PC-9 (cell line): Measurements from ENCODE around the gene TJP2. TPM values are rescaled to one million over a fixed set of nuclear protein-coding genes. Genes with fewer than 3 reads are reported as not detected.

ENCODE experiments used
- BruUV-seq: library from RNA; stranded (reverse); fragments of 400-500 nt; replicated peaks from 2 replicates; lab custom pipeline; 2021; lab: Mats Ljungman, UMichigan
- CTCF ChIA-PET: fragments of 300-600 bp; sonication (Branson Sonifier 250); formaldehyde crosslinking; loops from one replicate; lab custom pipeline; 2022; ENCODE audit warnings: antibody characterized with exemption; lab: Charles Lee
- POLR2A ChIA-PET: fragments of 300-600 bp; sonication (Branson Sonifier 250); formaldehyde crosslinking; loops from one replicate; lab custom pipeline; 2022; ENCODE audit warnings: antibody characterized with exemption; ENCODE audit not compliant: unreplicated experiment; lab: Charles Lee
- DNase-seq, 2 experiments: peaks; one replicate each; pipeline versions ENCODE4 v3.0.0 to v3.0.0-alpha.2; 2015 to 2022; ENCODE audit warnings: mixed read lengths in 1 of 2
- H2AFZ ChIP-seq: fragments of 200-600 bp; sonication (generic); 2 replicates; pipeline ENCODE4 v1.8.1; 2017; ENCODE audit warnings: antibody characterized with exemption
- H3F3A ChIP-seq: fragments of 200-600 bp; sonication (generic); 2 replicates; pipeline ENCODE4 v1.8.1; 2017; ENCODE audit warnings: antibody characterized with exemption, mild to moderate bottlenecking, low read depth; ENCODE audit not compliant: insufficient read depth
- H3K27ac ChIP-seq: fragments of 200-600 bp; sonication (generic); 2 replicates; pipeline ENCODE4 v1.6.1; 2016; ENCODE audit warnings: mixed run types
- H3K27me3 ChIP-seq: fragments of 200-600 bp; sonication (generic); 2 replicates; pipeline ENCODE4 v1.6.1; 2016; ENCODE audit warnings: low read depth, mixed run types; ENCODE audit not compliant: insufficient read depth
- H3K36me3 ChIP-seq: fragments of 200-600 bp; sonication (generic); 2 replicates; pipeline ENCODE4 v1.6.1; 2016; ENCODE audit warnings: low read depth, mixed run types
- H3K4me1 ChIP-seq: fragments of 200-600 bp; sonication (generic); replicated peaks from 2 replicates; pipeline ENCODE4 v1.6.1; 2016; ENCODE audit warnings: mixed run types; ENCODE audit not compliant: insufficient read depth
- H3K4me2 ChIP-seq: fragments of 200-600 bp; sonication (generic); 2 replicates; pipeline ENCODE4 v1.6.1; 2017; ENCODE audit warnings: mixed run types
- H3K4me3 ChIP-seq: fragments of 200-600 bp; sonication (generic); 2 replicates; pipeline ENCODE4 v1.6.1; 2016; ENCODE audit warnings: mixed run types
- H3K79me2 ChIP-seq: fragments of 200-600 bp; sonication (generic); 2 replicates; pipeline ENCODE4 v1.6.1; 2017; ENCODE audit warnings: low read depth, mixed run types
- H3K9me2 ChIP-seq: fragments of 200-600 bp; sonication (generic); 2 replicates; pipeline ENCODE4 v1.8.1; 2017; ENCODE audit warnings: mild to moderate bottlenecking; ENCODE audit not compliant: insufficient read depth
- H3K9me3 ChIP-seq: fragments of 200-600 bp; sonication (generic); 2 replicates; pipeline ENCODE4 v1.8.1; 2016; ENCODE audit warnings: low read depth; ENCODE audit not compliant: insufficient read depth
- H4K20me1 ChIP-seq: fragments of 200-600 bp; sonication (generic); 2 replicates; pipeline ENCODE4 v1.8.1; 2017; ENCODE audit not compliant: insufficient read depth
- EZH2 ChIP-seq: fragments of 200-600 bp; sonication (generic); IDR thresholded peaks from 2 replicates; pipeline ENCODE4 v1.8.0; 2017; ENCODE audit warnings: antibody characterized with exemption, low read depth
- intact Hi-C: fragments of 100-400 bp; cut with micrococcal nuclease; formaldehyde crosslinking; loops from one replicate; pipeline ENCODE4 v1.10.0; 2022; ENCODE audit not compliant: unreplicated experiment
- total RNA-seq: library from RNA; stranded (reverse); gene quantifications from 2 replicates; pipeline ENCODE4 v1.2.3, GENCODE V29; 2021
- TF ChIP-seq, protein P1 (sequence below): fragments of 200-600 bp; sonication (generic); conservative IDR thresholded peaks from 2 replicates; pipeline ENCODE4 v1.6.1; 2017; ENCODE audit warnings: mixed run types, antibody characterized with exemption, mild to moderate bottlenecking, moderate library complexity

Gene TJP2
- total RNA-seq, 1 experiment from 2014 or later, result 143 TPM

DNA sequence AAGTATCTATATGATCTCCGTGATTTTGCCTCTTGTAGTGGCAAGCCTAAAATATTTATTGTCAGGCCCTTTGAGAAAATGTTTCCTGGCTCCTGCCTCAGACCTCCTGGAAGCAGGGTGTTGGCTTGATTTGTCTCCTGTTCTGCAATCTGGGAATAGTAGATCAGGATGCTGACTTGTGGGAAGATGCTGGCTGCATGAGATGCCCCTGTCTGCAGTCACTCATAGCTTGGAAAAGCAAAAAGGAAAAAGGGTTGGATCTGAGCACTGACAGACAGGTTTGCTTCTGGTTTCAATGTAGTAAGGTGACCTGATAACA lies 16.7 kb downstream of the TJP2 start:
- no peak for TF ChIP-seq EZH2
- TF ChIP-seq, protein P1, sequence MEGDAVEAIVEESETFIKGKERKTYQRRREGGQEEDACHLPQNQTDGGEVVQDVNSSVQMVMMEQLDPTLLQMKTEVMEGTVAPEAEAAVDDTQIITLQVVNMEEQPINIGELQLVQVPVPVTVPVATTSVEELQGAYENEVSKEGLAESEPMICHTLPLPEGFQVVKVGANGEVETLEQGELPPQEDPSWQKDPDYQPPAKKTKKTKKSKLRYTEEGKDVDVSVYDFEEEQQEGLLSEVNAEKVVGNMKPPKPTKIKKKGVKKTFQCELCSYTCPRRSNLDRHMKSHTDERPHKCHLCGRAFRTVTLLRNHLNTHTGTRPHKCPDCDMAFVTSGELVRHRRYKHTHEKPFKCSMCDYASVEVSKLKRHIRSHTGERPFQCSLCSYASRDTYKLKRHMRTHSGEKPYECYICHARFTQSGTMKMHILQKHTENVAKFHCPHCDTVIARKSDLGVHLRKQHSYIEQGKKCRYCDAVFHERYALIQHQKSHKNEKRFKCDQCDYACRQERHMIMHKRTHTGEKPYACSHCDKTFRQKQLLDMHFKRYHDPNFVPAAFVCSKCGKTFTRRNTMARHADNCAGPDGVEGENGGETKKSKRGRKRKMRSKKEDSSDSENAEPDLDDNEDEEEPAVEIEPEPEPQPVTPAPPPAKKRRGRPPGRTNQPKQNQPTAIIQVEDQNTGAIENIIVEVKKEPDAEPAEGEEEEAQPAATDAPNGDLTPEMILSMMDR, result no peak
- DNase-seq, result no peak
- H3K4me2 ChIP-seq, result no peak overlapping the region
- no peaks in the 10 kb centered on the region for H3K9me3 ChIP-seq
- no peak overlapping the region for H3K27ac ChIP-seq
- intact Hi-C loops, result loop anchor here (5.0 kb wide), 1 partner anchor 154 kb away; the partner anchor contains the start of gene FXN
- H2AFZ ChIP-seq, result no peak overlapping the region
- ChIA-PET POLR2A (no interaction called here), CTCF (no interaction called here)
- H3K79me2 ChIP-seq, result peaks cover 91% of the 10 kb centered on the region
- peaks cover 23% of the 10 kb centered on the region for H3F3A ChIP-seq
- no peaks in the 10 kb centered on the region for H3K27me3 ChIP-seq
- 0 out of 2 replicates have a peak, but pooled peaks cover 4% of the 10 kb centered on the region for H3K36me3 ChIP-seq
- H3K4me1 ChIP-seq, result peaks cover 59% of the 10 kb centered on the region
- no peaks in the 10 kb centered on the region for H3K9me2 ChIP-seq
- peaks cover 20% of the 10 kb centered on the region for H4K20me1 ChIP-seq
- no TSS peak for BruUV-seq
- no peak overlapping the region for H3K4me3 ChIP-seq

DNA sequence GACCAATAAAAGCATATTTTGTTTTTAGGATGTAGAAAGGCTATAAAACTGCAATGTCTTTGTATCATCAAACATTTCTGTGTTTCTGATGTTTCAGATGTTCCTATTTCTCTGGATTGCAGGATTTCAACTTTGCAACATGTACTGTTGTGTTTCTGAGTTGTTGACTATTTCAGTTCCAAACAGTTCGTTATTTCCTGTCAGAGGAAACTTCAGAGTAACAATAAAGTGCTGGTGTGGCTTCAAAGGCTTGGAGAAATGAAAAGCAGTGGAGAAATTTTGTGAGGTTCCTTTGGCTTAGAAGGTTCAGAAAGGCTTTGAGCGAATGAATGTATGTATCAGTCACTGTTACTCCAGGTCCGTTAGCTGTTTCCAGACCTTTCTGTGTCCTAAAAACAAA lies 17.2 kb downstream of the TJP2 start:
- no peak overlapping the region for H3K4me3 ChIP-seq
- BruUV-seq, result no TSS peak
- peaks cover 19% of the 10 kb centered on the region for H3F3A ChIP-seq
- intact Hi-C loops, result loop anchor here (5.0 kb wide), 1 partner anchor 154 kb away; the partner anchor contains the start of gene FXN
- peaks cover 22% of the 10 kb centered on the region for H4K20me1 ChIP-seq
- H3K27me3 ChIP-seq, result no peaks in the 10 kb centered on the region
- POLR2A ChIA-PET, result no interaction called here
- no peak for DNase-seq
- H3K4me2 ChIP-seq, result no peak overlapping the region
- H2AFZ ChIP-seq, result no peak overlapping the region
- no peaks in the 10 kb centered on the region for H3K9me2 ChIP-seq
- TF ChIP-seq EZH2, result no peak
- TF ChIP-seq, protein P1, result no peak
- H3K36me3 ChIP-seq, result 0 out of 2 replicates have a peak, but pooled peaks cover 4% of the 10 kb centered on the region
- CTCF ChIA-PET, result interaction anchor here (0.6 to 2.9 kb wide), 2 partner anchors 33 to 35 kb away, joined by 7 to 45 read pairs; no protein-coding TSS in a partner anchor
- H3K9me3 ChIP-seq, result no peaks in the 10 kb centered on the region
- peaks cover 91% of the 10 kb centered on the region for H3K79me2 ChIP-seq
- H3K27ac ChIP-seq, result no peak overlapping the region
- H3K4me1 ChIP-seq, result peaks cover 55% of the 10 kb centered on the region

DNA sequence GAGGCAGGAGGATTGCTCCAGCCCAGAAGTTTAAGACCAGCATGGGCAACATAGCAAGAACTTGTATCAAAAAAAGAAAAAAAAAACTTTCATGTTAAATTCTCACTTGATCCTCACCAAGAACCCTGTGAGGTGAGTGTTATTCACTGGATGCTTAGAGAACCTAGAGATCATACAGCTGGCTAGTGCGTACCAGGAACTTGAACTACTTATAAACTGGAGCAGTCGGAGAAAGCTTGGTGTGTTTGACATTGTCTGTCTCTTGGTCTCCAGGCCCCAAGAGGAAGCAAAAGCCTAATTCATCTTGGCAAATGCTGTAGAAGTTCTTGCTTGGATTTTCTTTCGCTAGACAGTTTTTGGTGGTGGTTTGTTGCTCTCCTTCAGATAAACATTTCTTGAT lies 18.1 kb downstream of the TJP2 start:
- peaks cover 93% of the 10 kb centered on the region for H3K79me2 ChIP-seq
- H3F3A ChIP-seq, result peaks cover 11% of the 10 kb centered on the region
- no peak overlapping the region for H2AFZ ChIP-seq
- intact Hi-C loops, result loop anchor here (5.0 kb wide), 1 partner anchor 155 kb away; the partner anchor contains the start of gene FXN
- TF ChIP-seq, protein P1, result no peak
- TF ChIP-seq EZH2, result no peak
- H3K4me1 ChIP-seq, result peaks cover 46% of the 10 kb centered on the region
- H4K20me1 ChIP-seq, result peaks cover 22% of the 10 kb centered on the region
- no peak for DNase-seq
- H3K4me2 ChIP-seq, result no peak overlapping the region
- ChIA-PET POLR2A (no interaction called here), CTCF (interaction anchor here (0.6 to 2.9 kb wide), 3 partner anchors 10 to 34 kb away, joined by 3 to 45 read pairs (median 6); no protein-coding TSS in a partner anchor)
- no peaks in the 10 kb centered on the region for H3K9me3 ChIP-seq
- H3K27me3 ChIP-seq, result no peaks in the 10 kb centered on the region
- no TSS peak for BruUV-seq
- no peaks in the 10 kb centered on the region for H3K9me2 ChIP-seq
- 0 out of 2 replicates have a peak, but pooled peaks cover 3% of the 10 kb centered on the region for H3K36me3 ChIP-seq
- H3K27ac ChIP-seq, result peak overlapping the region; percentile 47
- no peak overlapping the region for H3K4me3 ChIP-seq
